GM10266 (cell line): ENCODE measurements around the gene SARS2.

ENCODE experiments used
- DNase-seq: peaks from one replicate; pipeline ENCODE4 v3.0.0; 2012; ENCODE audit errors: extremely low spot score
- CTCF ChIP-seq: IDR thresholded peaks from 2 replicates; pipeline ENCODE4 v1.5.1; 2012; ENCODE audit warnings: mild to moderate bottlenecking, low read depth; ENCODE audit not compliant: control insufficient read depth, insufficient read depth; ENCODE audit errors: missing control alignments

SARS2 gene

GRCh38 chr19:38907227-38907626 lies 23.3 kb downstream of the SARS2 start:
- DNase-seq, result no peak
- no peak for TF ChIP-seq CTCF

- DNase-seq, result no peak
- TF ChIP-seq CTCF, result no peak
Observed at GRCh38 chr19:38905620-38906019, 24.9 kb downstream of the SARS2 start.

- no peak for TF ChIP-seq CTCF
- DNase-seq, result no peak
Observed at GRCh38 chr19:38904581-38905539, 25.7 kb downstream of the SARS2 start.

- no peak for TF ChIP-seq CTCF
- no peak for DNase-seq
Observed at GRCh38 chr19:38901683-38902082, 28.9 kb downstream of the SARS2 start.

- TF ChIP-seq CTCF, result no peak
- DNase-seq, result no peak
Observed at GRCh38 chr19:38900743-38901190, 29.8 kb downstream of the SARS2 start.

GRCh38 chr19:38900202-38900629 lies 30.3 kb downstream of the SARS2 start:
- no peak for DNase-seq
- TF ChIP-seq CTCF, result no peak
